ENCODE data around the gene CAMKMT.

The CAMKMT gene

GRCh38 chr2:44443517-44443916 lies 81.8 kb downstream of the CAMKMT start:
- H3K27me3 ChIP-seq: no peaks in the 10 kb centered on the region
- no peak for TF ChIP-seq CTCF (IDR thresholded peaks at IDR 0.05)
- no peaks in the 10 kb centered on the region for H3K4me1 ChIP-seq (ENCODE audit: control insufficient read depth in 1 of 2, insufficient read depth in 1 of 2, low read depth in 1 of 2, low read length in 1 of 2)
- no peaks in the 10 kb centered on the region for H3K36me3 ChIP-seq
- H3K4me3 ChIP-seq (ENCODE audit: low read depth in 1 of 2, low read length in 1 of 2): no peak overlapping the region
- no peak overlapping the region for H3K27ac ChIP-seq
- no peaks in the 10 kb centered on the region for H3K9me3 ChIP-seq

DNA sequence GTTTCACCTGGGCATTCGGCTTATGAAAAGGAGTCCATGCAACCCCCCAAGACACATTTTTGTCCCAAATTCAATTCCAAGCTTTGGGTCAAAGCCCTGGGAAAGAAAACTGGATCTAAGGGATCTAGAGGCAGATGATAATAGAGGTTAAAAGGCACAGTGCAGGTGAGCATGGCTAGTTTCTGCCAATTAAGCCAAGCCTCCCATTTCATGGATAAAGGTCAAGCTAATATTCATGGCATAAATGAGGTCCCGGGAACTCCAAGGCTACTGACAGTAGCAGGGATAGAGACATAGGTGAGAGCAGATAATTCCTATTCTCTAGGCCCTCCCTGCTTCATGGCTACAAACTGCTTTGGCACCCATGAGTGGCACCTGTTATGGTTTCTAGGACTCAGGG lies 83.1 kb downstream of the CAMKMT start:
- H3K27me3 ChIP-seq: no peaks in the 10 kb centered on the region
- no peaks in the 10 kb centered on the region for H3K4me1 ChIP-seq (ENCODE audit: control insufficient read depth in 1 of 2, insufficient read depth in 1 of 2, low read depth in 1 of 2, low read length in 1 of 2)
- TF ChIP-seq CTCF (IDR thresholded peaks at IDR 0.05): no peak
- H3K4me3 ChIP-seq (ENCODE audit: low read depth in 1 of 2, low read length in 1 of 2): no peak overlapping the region
- H3K36me3 ChIP-seq: no peaks in the 10 kb centered on the region
- H3K9me3 ChIP-seq: no peaks in the 10 kb centered on the region
- no peak overlapping the region for H3K27ac ChIP-seq

DNA sequence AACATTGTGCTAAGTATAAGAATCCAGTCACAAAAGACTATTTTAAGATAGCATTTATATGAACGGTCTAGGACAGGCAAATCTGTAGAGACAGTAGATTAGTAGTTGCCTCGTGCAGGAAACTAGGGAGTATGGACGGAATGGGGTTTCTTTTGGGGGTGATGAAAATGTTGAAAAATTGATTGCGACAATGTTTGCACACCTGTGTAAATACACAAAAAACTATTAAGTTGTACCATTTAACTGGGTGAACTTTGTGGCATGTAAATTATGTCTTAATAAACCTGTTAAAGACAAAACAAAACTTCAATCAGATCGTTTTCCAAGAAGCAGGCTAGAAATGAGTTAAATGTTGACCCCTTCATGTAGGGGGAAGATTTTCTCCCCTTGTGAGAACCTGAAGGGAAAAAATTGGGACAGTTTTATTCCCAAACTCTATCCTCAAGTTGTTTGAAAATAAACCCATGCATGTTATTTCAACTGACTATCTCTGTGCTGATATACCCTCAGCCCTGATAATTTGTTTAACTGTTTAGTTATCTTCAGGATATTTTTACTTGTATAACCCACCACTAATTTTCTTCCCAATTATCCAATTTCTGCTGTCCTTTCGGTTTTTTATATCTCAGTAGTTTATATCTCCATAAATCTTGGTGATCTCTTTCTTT lies 87.2 kb downstream of the CAMKMT start:
- no peak overlapping the region for H3K27ac ChIP-seq
- no peaks in the 10 kb centered on the region for H3K36me3 ChIP-seq
- no peak overlapping the region for H3K4me3 ChIP-seq (ENCODE audit: low read depth in 1 of 2, low read length in 1 of 2)
- H3K4me1 ChIP-seq (ENCODE audit: control insufficient read depth in 1 of 2, insufficient read depth in 1 of 2, low read depth in 1 of 2, low read length in 1 of 2): no peaks in the 10 kb centered on the region
- no peak for TF ChIP-seq CTCF (IDR thresholded peaks at IDR 0.05)
- no peaks in the 10 kb centered on the region for H3K9me3 ChIP-seq
- H3K27me3 ChIP-seq: no peaks in the 10 kb centered on the region

DNA sequence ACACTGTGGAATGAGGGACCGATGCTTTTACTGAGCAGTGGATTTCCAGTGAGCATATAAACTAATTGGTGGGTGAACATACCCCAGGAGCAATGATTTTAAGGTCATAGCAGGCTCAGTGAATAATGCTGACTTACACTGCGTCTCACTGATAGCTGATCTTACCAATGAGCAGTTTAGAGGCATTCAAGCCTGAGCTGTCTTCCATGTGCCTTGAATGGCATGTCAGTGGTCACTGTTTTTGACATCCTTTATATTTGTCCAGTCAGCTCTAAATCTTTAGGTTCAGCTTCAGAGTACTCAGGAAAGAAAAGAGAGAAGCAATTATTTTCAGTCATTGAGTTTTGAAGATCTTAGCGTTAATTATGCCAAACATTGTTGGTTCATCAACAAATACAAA lies 88.3 kb downstream of the CAMKMT start:
- H3K36me3 ChIP-seq: no peaks in the 10 kb centered on the region
- no peak overlapping the region for H3K4me3 ChIP-seq (ENCODE audit: low read depth in 1 of 2, low read length in 1 of 2)
- H3K27ac ChIP-seq: no peak overlapping the region
- H3K27me3 ChIP-seq: no peaks in the 10 kb centered on the region
- no peaks in the 10 kb centered on the region for H3K9me3 ChIP-seq
- no peaks in the 10 kb centered on the region for H3K4me1 ChIP-seq (ENCODE audit: control insufficient read depth in 1 of 2, insufficient read depth in 1 of 2, low read depth in 1 of 2, low read length in 1 of 2)
- TF ChIP-seq CTCF (IDR thresholded peaks at IDR 0.05): no peak

- H3K27me3 ChIP-seq: no peaks in the 10 kb centered on the region
- H3K9me3 ChIP-seq: no peaks in the 10 kb centered on the region
- no peaks in the 10 kb centered on the region for H3K36me3 ChIP-seq
- TF ChIP-seq CTCF (IDR thresholded peaks at IDR 0.05): no peak
- H3K27ac ChIP-seq: no peak overlapping the region
- no peaks in the 10 kb centered on the region for H3K4me1 ChIP-seq (ENCODE audit: control insufficient read depth in 1 of 2, insufficient read depth in 1 of 2, low read depth in 1 of 2, low read length in 1 of 2)
- H3K4me3 ChIP-seq (ENCODE audit: low read depth in 1 of 2, low read length in 1 of 2): no peak overlapping the region
Measured at GRCh38 chr2:44450806-44451205, 89.1 kb downstream of the CAMKMT start.
